HCT116 (cell line): ENCODE results near the gene MINK1. TPM values are rescaled to one million over a fixed set of nuclear protein-coding genes. Genes with fewer than 3 reads are reported as not detected.

Experiments
- ATAC-seq: fragments of 200-7000 bp; cut with Tn5 transposase; 2 replicates; pipeline ENCODE4 v1.9.1; 2020; ENCODE audit warnings: mild to moderate bottlenecking, moderate library complexity
- BruUV-seq: library from RNA; stranded (reverse); fragments of 400-500 nt; replicated peaks from 2 replicates; lab custom pipeline; 2021; lab: Mats Ljungman, UMichigan
- CTCF ChIA-PET: fragments of 300-600 bp; sonication (Branson Sonifier 250); formaldehyde crosslinking; loops from one replicate; lab custom pipeline; 2021; ENCODE audit warnings: antibody characterized with exemption; lab: Charles Lee
- POLR2A ChIA-PET: fragments of 300-600, 350-600 bp; sonication (Branson Sonifier 250); formaldehyde crosslinking; loops from one replicate; lab custom pipeline; 2021; ENCODE audit warnings: antibody characterized with exemption; lab: Charles Lee
- RAD21 ChIA-PET, 2 experiments: fragments of 300-600 bp; sonication (Branson Sonifier 250); formaldehyde crosslinking; loops; one replicate each; lab custom pipeline; 2023; ENCODE audit warnings: low total read pairs in 2 of 2; ENCODE audit not compliant: uncharacterized antibody in 2 of 2, unreplicated experiment in 2 of 2, low non-redundant PET in 1 of 2; lab: Charles Lee
- DNase-seq: peaks from one replicate; pipeline ENCODE4 v3.0.0-alpha.2; 2010; ENCODE audit warnings: low read depth, low spot score
- H2AFZ ChIP-seq: fragments of 200-600 bp; shearing (Covaris generic), sonication (generic); 2 replicates; pipeline ENCODE4 v1.6.1; 2017; ENCODE audit warnings: low read depth, mixed run types, mixed read lengths, antibody characterized with exemption, low read length; ENCODE audit not compliant: poor library complexity, severe bottlenecking
- H3K27ac ChIP-seq: 2 replicates; pipeline ENCODE4 v1.5.1; 2012; ENCODE audit warnings: low read depth, low read length
- H3K27me3 ChIP-seq: fragments of 200-600 bp; sonication (generic); 2 replicates; pipeline ENCODE4 v1.6.1; 2016; ENCODE audit warnings: mixed run types, low read length, mixed read lengths; ENCODE audit not compliant: insufficient read depth
- H3K36me3 ChIP-seq, 2 experiments: fragments of 200-500 bp in 1 of 2; fragments of 200-600 bp in 1 of 2; sonication (Bioruptor generic) in 1 of 2; sonication (generic) in 1 of 2; 2 replicates each; pipeline versions ENCODE4 v1.5.1 to v1.6.1; 2014 to 2016; ENCODE audit warnings: low read length in 2 of 2, inconsistent platforms in 1 of 2, mixed read lengths in 1 of 2, mixed run types in 1 of 2; ENCODE audit not compliant: insufficient read depth in 2 of 2, control insufficient read depth in 1 of 2
- H3K4me1 ChIP-seq, 2 experiments: fragments of 200-600 bp in 1 of 2; sonication (generic) in 1 of 2; 2 replicates each; pipeline versions ENCODE4 v1.5.1 to v1.6.1; 2012 to 2017; ENCODE audit warnings: low read length in 2 of 2, inconsistent platforms in 1 of 2, mild to moderate bottlenecking in 1 of 2, mixed read lengths in 1 of 2, mixed run types in 1 of 2, moderate library complexity in 1 of 2; ENCODE audit not compliant: insufficient read depth in 2 of 2, control insufficient read depth in 1 of 2
- H3K4me2 ChIP-seq: fragments of 200-600 bp; sonication (generic); 2 replicates; pipeline ENCODE4 v1.6.1; 2017; ENCODE audit warnings: mixed run types, low read length, mixed read lengths
- H3K4me3 ChIP-seq, 2 experiments: fragments of 200-600 bp in 1 of 2; sonication (generic) in 1 of 2; replicated peaks in 1 of 2; 2 replicates each; pipeline ENCODE4 v1.5.1; 2011 to 2016; ENCODE audit warnings: low read length in 2 of 2, control low read depth in 1 of 2, low read depth in 1 of 2, mild to moderate bottlenecking in 1 of 2, mixed read lengths in 1 of 2, mixed run types in 1 of 2
- H3K79me2 ChIP-seq: fragments of 200-600 bp; sonication (generic); 2 replicates; pipeline ENCODE4 v1.6.1; 2017; ENCODE audit warnings: mild to moderate bottlenecking, mixed run types, low read length, moderate library complexity, mixed read lengths; ENCODE audit not compliant: insufficient read depth
- H3K9ac ChIP-seq: fragments of 200-600 bp; sonication (generic); 2 replicates; pipeline ENCODE4 v1.6.1; 2016; ENCODE audit warnings: low read length, mixed read lengths
- H3K9me2 ChIP-seq: fragments of 200-600 bp; sonication (generic), shearing (Covaris generic); 2 replicates; pipeline ENCODE4 v1.6.1; 2017; ENCODE audit warnings: mixed run types, mild to moderate bottlenecking, moderate library complexity; ENCODE audit not compliant: insufficient read depth
- H3K9me3 ChIP-seq, 2 experiments: fragments of 200-500 bp in 1 of 2; fragments of 200-600 bp in 1 of 2; sonication (Bioruptor generic) in 1 of 2; sonication (generic) in 1 of 2; 2 replicates each; pipeline ENCODE4 v1.6.1; 2014 to 2017; ENCODE audit warnings: low read length in 2 of 2, mixed read lengths in 2 of 2, inconsistent platforms in 1 of 2, low read depth in 1 of 2, mild to moderate bottlenecking in 1 of 2, mixed run types in 1 of 2, moderate library complexity in 1 of 2; ENCODE audit not compliant: control insufficient read depth in 1 of 2, insufficient read depth in 1 of 2
- H4K20me1 ChIP-seq: fragments of 200-600 bp; sonication (generic), shearing (Covaris generic); 2 replicates; pipeline ENCODE4 v1.6.1; 2017; ENCODE audit warnings: mixed run types, mild to moderate bottlenecking, moderate library complexity; ENCODE audit not compliant: insufficient read depth
- ATF3 ChIP-seq: IDR thresholded peaks from 2 replicates; pipeline ENCODE4 v1.6.1; 2012
- CEBPB ChIP-seq: IDR thresholded peaks from 2 replicates; pipeline ENCODE4 v1.6.1; 2012; ENCODE audit warnings: low read depth
- CTCF ChIP-seq, 3 experiments: fragments of 200-600 bp in 1 of 3; sonication (generic) in 1 of 3; IDR thresholded peaks in 2 of 3; conservative IDR thresholded peaks in 1 of 3; 2 replicates each; pipeline ENCODE4 v1.5.1; 2012 to 2017; ENCODE audit warnings: low read depth in 2 of 3, low read length in 2 of 3, antibody characterized with exemption in 1 of 3, borderline replicate concordance in 1 of 3, control low read depth in 1 of 3, mild to moderate bottlenecking in 1 of 3, mixed read lengths in 1 of 3, mixed run types in 1 of 3, moderate library complexity in 1 of 3; ENCODE audit not compliant: insufficient read depth in 1 of 3
- EGR1 ChIP-seq: IDR thresholded peaks from 2 replicates; pipeline ENCODE4 v1.6.1; 2012; ENCODE audit warnings: low read depth
- ELF1 ChIP-seq: IDR thresholded peaks from 2 replicates; pipeline ENCODE4 v1.6.1; 2012; ENCODE audit warnings: low read depth, borderline replicate concordance
- EZH2 ChIP-seq: fragments of 200-600 bp; sonication (generic); IDR thresholded peaks from 2 replicates; pipeline ENCODE4 v1.6.1; 2017; ENCODE audit warnings: antibody characterized with exemption, mixed run types
- EZH2phosphoT487 ChIP-seq: fragments of 200-600 bp; IDR thresholded peaks from 2 replicates; pipeline ENCODE4 v1.6.1; 2018; ENCODE audit warnings: antibody characterized with exemption, borderline replicate concordance
- FOSL1 ChIP-seq: IDR thresholded peaks from 2 replicates; pipeline ENCODE4 v1.6.1; 2012; ENCODE audit warnings: low read depth
- JUND ChIP-seq: IDR thresholded peaks from 2 replicates; pipeline ENCODE4 v1.6.1; 2012
- POLR2A ChIP-seq: IDR thresholded peaks from 2 replicates; pipeline ENCODE4 v1.7.0; 2011; ENCODE audit warnings: borderline replicate concordance; ENCODE audit not compliant: insufficient read depth, insufficient read length; ENCODE audit errors: extremely low read depth
- POLR2AphosphoS5 ChIP-seq: IDR thresholded peaks from 2 replicates; pipeline ENCODE4 v1.6.1; 2011; ENCODE audit warnings: mild to moderate bottlenecking, low read depth, low read length, moderate library complexity
- REST ChIP-seq: IDR thresholded peaks from 2 replicates; pipeline ENCODE4 v1.6.1; 2012; ENCODE audit warnings: low read depth
- SIN3A ChIP-seq: IDR thresholded peaks from 2 replicates; pipeline ENCODE4 v1.6.1; 2012; ENCODE audit warnings: low read depth
- SP1 ChIP-seq: IDR thresholded peaks from 2 replicates; pipeline ENCODE4 v1.6.1; 2012; ENCODE audit warnings: low read depth
- TCF7L2 ChIP-seq: IDR thresholded peaks from 2 replicates; pipeline ENCODE4 v1.7.0; 2011; ENCODE audit warnings: borderline replicate concordance, inconsistent platforms; ENCODE audit not compliant: insufficient read depth, insufficient read length; ENCODE audit errors: extremely low read depth
- YY1 ChIP-seq: IDR thresholded peaks from 2 replicates; pipeline ENCODE4 v1.6.1; 2011; ENCODE audit warnings: low read length, low read depth, moderate library complexity, mild to moderate bottlenecking; ENCODE audit not compliant: insufficient replicate concordance; ENCODE audit errors: extremely low read depth
- ZBTB33 ChIP-seq: IDR thresholded peaks from 2 replicates; pipeline ENCODE4 v1.6.1; 2011; ENCODE audit warnings: mild to moderate bottlenecking, low read length, moderate library complexity; ENCODE audit not compliant: insufficient replicate concordance; ENCODE audit errors: extremely low read depth
- ZFX ChIP-seq: fragments of 450-650 bp; IDR thresholded peaks from 2 replicates; pipeline ENCODE4 v1.6.1; 2017
- ZNF274 ChIP-seq: fragments of 200-500 bp; sonication (Bioruptor generic); IDR thresholded peaks from 2 replicates; pipeline ENCODE4 v1.6.1; 2014; ENCODE audit warnings: mild to moderate bottlenecking, low read depth, low read length, inconsistent platforms
- intact Hi-C: fragments of 100-400 bp; cut with micrococcal nuclease; formaldehyde crosslinking; loops from 2 replicates; pipeline ENCODE4 v1.10.0; 2022
- total RNA-seq: library from RNA; stranded (reverse); gene quantifications from one replicate; pipeline ENCODE4 v1.2.1, GENCODE V29; 2021; ENCODE audit not compliant: unreplicated experiment

MINK1 gene
- total RNA-seq, 1 experiment from 2014 or later: 85.2 TPM

GRCh38 chr17:4786516-4786915 is 46.6 kb upstream of the MINK1 start:
- H3K4me1 ChIP-seq: peaks cover 25 to 36% of the 10 kb centered on the region in 2 experiments
- POLR2A ChIA-PET: no interaction called here
- no peaks in the 10 kb centered on the region for H3K36me3 ChIP-seq
- H3K79me2 ChIP-seq: peaks cover 8% of the 10 kb centered on the region; the same call in 1 of the 2 replicates
- no peak overlapping the region for H3K4me2 ChIP-seq
- BruUV-seq: no TSS peak
- intact Hi-C loops: no loop called here
- H3K27ac ChIP-seq: no peak overlapping the region
- no peak overlapping the region for H2AFZ ChIP-seq
- no peaks in the 10 kb centered on the region for H3K9me2 ChIP-seq
- CTCF ChIA-PET: no interaction called here
- no peak for TF ChIP-seq SP1
- no peak for TF ChIP-seq EZH2phosphoT487
- no peak for TF ChIP-seq CEBPB
- TF ChIP-seq REST: no peak
- TF ChIP-seq EZH2: no peak
- no peak for TF ChIP-seq POLR2A
- no peak for TF ChIP-seq CTCF (IDR thresholded peaks at IDR 0.05 in 2 of 3, conservative IDR thresholded peaks at IDR 0.05 in 1 of 3; ENCODE audit: borderline replicate concordance in 1 of 3, insufficient read depth in 1 of 3, low read depth in 2 of 3, low read length in 2 of 3)
- no peak for TF ChIP-seq ZFX
- no peak for TF ChIP-seq FOSL1
- TF ChIP-seq ZNF274: no peak
- TF ChIP-seq ZBTB33: no peak
- TF ChIP-seq TCF7L2: no peak
- TF ChIP-seq POLR2AphosphoS5: no peak
- no peak for TF ChIP-seq YY1
- TF ChIP-seq SIN3A: no peak
- no peak for TF ChIP-seq ATF3
- TF ChIP-seq EGR1: no peak
- TF ChIP-seq ELF1: no peak
- no peak for TF ChIP-seq JUND
- no peak overlapping the region for H3K4me3 ChIP-seq
- no peak for ATAC-seq
- no peak for DNase-seq
- H3K9me3 ChIP-seq: no peaks in the 10 kb centered on the region
- no peaks in the 10 kb centered on the region for H4K20me1 ChIP-seq
- RAD21 ChIA-PET: interaction anchor here in 1 of 2 experiments (1.2 kb wide), 1 partner anchor 90 kb away, joined by 3 read pairs; no protein-coding TSS in a partner anchor
- no peak overlapping the region for H3K9ac ChIP-seq
- no peaks in the 10 kb centered on the region for H3K27me3 ChIP-seq
